ENCODE data around the gene TBC1D21.

- no peak for TF ChIP-seq EZH2 (IDR thresholded peaks at IDR 0.05; ENCODE audit: borderline replicate concordance, low read length)
- no peak for TF ChIP-seq CTCF (conservative IDR thresholded peaks at IDR 0.05 in 1 of 2, IDR thresholded peaks at IDR 0.05 in 1 of 2; ENCODE audit: extremely low read depth in 1 of 2, insufficient read depth in 1 of 2, low read depth in 1 of 2, low read length in 2 of 2)
These were observed 40.7 kb upstream of the TBC1D21 start for GRCh38 chr15:73832657-73833056.

Data from mammary epithelial cell (primary cell).